Parathyroid adenoma (tissue), 2 donors: Measurements from ENCODE around the gene AFF3.

Experiments used
- H2AFZ ChIP-seq: fragments of 300-600 bp; sonication (generic); one replicate; pipeline ENCODE4 v1.7.0; 2017; ENCODE audit warnings: antibody characterized with exemption, mild to moderate bottlenecking
- H3K27ac ChIP-seq: fragments of 300-600 bp; sonication (generic); one replicate; pipeline ENCODE4 v1.7.0; 2017
- H3K27me3 ChIP-seq: fragments of 300-600 bp; sonication (generic); one replicate; pipeline ENCODE4 v1.7.0; 2017; ENCODE audit warnings: low read length; ENCODE audit not compliant: control insufficient read depth, insufficient read depth
- H3K36me3 ChIP-seq: fragments of 300-600 bp; sonication (generic); one replicate; pipeline ENCODE4 v1.7.0; 2017; ENCODE audit warnings: low read length; ENCODE audit not compliant: control insufficient read depth, insufficient read depth
- H3K4me1 ChIP-seq: fragments of 300-600 bp; sonication (generic); one replicate; pipeline ENCODE4 v1.7.0; 2017; ENCODE audit warnings: control low read depth
- H3K4me2 ChIP-seq: fragments of 300-600 bp; sonication (generic); one replicate; pipeline ENCODE4 v1.7.0; 2017; ENCODE audit warnings: low read length
- H3K4me3 ChIP-seq: fragments of 300-600 bp; sonication (generic); one replicate; pipeline ENCODE4 v1.7.0; 2017; ENCODE audit warnings: low read depth, low read length
- H3K79me2 ChIP-seq: fragments of 300-600 bp; sonication (generic); one replicate; pipeline ENCODE4 v1.7.0; 2017; ENCODE audit warnings: control low read depth
- H3K9ac ChIP-seq: fragments of 300-600 bp; sonication (generic); one replicate; pipeline ENCODE4 v1.7.0; 2017; ENCODE audit warnings: mild to moderate bottlenecking
- H3K9me3 ChIP-seq: fragments of 300-600 bp; sonication (generic); one replicate; pipeline ENCODE4 v1.7.0; 2017; ENCODE audit warnings: low read length; ENCODE audit not compliant: control insufficient read depth
- CTCF ChIP-seq: fragments of 300-600 bp; sonication (generic); IDR thresholded peaks from one replicate; pipeline ENCODE4 v1.7.0; 2017; ENCODE audit warnings: antibody characterized with exemption, mild to moderate bottlenecking
- donor health status: primary hyperparathyroidism.

AFF3 gene

GRCh38 chr2:99544608-99545007, 597.8 kb downstream of the AFF3 start:
- no peak overlapping the region for H3K4me2 ChIP-seq
- TF ChIP-seq CTCF = no peak
- no peaks in the 10 kb centered on the region for H3K4me1 ChIP-seq
- no peaks in the 10 kb centered on the region for H3K79me2 ChIP-seq
- no peaks in the 10 kb centered on the region for H3K27me3 ChIP-seq
- H3K36me3 ChIP-seq = no peaks in the 10 kb centered on the region
- no peak overlapping the region for H3K9ac ChIP-seq
- H2AFZ ChIP-seq = no peak overlapping the region
- H3K9me3 ChIP-seq = no peaks in the 10 kb centered on the region
- no peak overlapping the region for H3K4me3 ChIP-seq
- H3K27ac ChIP-seq = no peak overlapping the region

GRCh38 chr2:99543247-99543646, 599.1 kb downstream of the AFF3 start:
- Histone ChIP-seq H3K9me3 (no peaks in the 10 kb centered on the region), H3K79me2 (no peaks in the 10 kb centered on the region), H3K27me3 (no peaks in the 10 kb centered on the region), H3K36me3 (no peaks in the 10 kb centered on the region), H3K4me2 (no peak overlapping the region), H2AFZ (no peak overlapping the region), H3K4me3 (no peak overlapping the region), H3K4me1 (no peaks in the 10 kb centered on the region), H3K9ac (no peak overlapping the region), H3K27ac (no peak overlapping the region)
- no peak for TF ChIP-seq CTCF

- H3K36me3 ChIP-seq = no peaks in the 10 kb centered on the region
- H3K27me3 ChIP-seq = no peaks in the 10 kb centered on the region
- H3K4me3 ChIP-seq = no peak overlapping the region
- H3K4me2 ChIP-seq = no peak overlapping the region
- H3K9ac ChIP-seq = no peak overlapping the region
- H3K79me2 ChIP-seq = no peaks in the 10 kb centered on the region
- no peak for TF ChIP-seq CTCF
- H2AFZ ChIP-seq = no peak overlapping the region
- H3K4me1 ChIP-seq = no peaks in the 10 kb centered on the region
- H3K27ac ChIP-seq = no peak overlapping the region
- no peaks in the 10 kb centered on the region for H3K9me3 ChIP-seq
These were observed 604.4 kb downstream of the AFF3 start for GRCh38 chr2:99537910-99538485.

GRCh38 chr2:99524056-99524455, 618.3 kb downstream of the AFF3 start:
- Histone ChIP-seq H3K36me3 (no peaks in the 10 kb centered on the region), H3K9me3 (no peaks in the 10 kb centered on the region), H3K9ac (no peak overlapping the region), H3K4me3 (no peak overlapping the region), H3K27ac (no peak overlapping the region), H3K4me2 (no peak overlapping the region), H2AFZ (no peak overlapping the region), H3K79me2 (no peaks in the 10 kb centered on the region), H3K27me3 (no peaks in the 10 kb centered on the region), H3K4me1 (no peaks in the 10 kb centered on the region)
- TF ChIP-seq CTCF = no peak

GRCh38 chr2:99522157-99522556, 620.2 kb downstream of the AFF3 start:
- Histone ChIP-seq H2AFZ (no peak overlapping the region), H3K4me3 (no peak overlapping the region), H3K36me3 (no peaks in the 10 kb centered on the region), H3K4me2 (no peak overlapping the region), H3K27ac (no peak overlapping the region), H3K27me3 (no peaks in the 10 kb centered on the region), H3K9ac (no peak overlapping the region), H3K4me1 (no peaks in the 10 kb centered on the region), H3K79me2 (no peaks in the 10 kb centered on the region), H3K9me3 (no peaks in the 10 kb centered on the region)
- no peak for TF ChIP-seq CTCF
